HG02840 (cell line): ENCODE results near the gene NLK.
"Not testable (repeated sequence)": the region's sequence is repeated elsewhere in the genome, so short reads cannot be mapped to it uniquely, and the experiment has no call there.

Experiments
- ATAC-seq: cut with Tn5 transposase; IDR thresholded peaks from one replicate; pipeline ENCODE4 v1.9.1; 2021; ENCODE audit warnings: mild to moderate bottlenecking, moderate library complexity, moderate number of reproducible peaks; ENCODE audit not compliant: unreplicated experiment, low FRiP score

NLK gene

DNA sequence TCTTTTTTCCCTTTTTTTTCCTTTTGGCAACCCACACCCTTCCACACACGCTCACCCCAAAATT lies at the start of gene NLK:
TSS of gene NLK (plus strand) at position 21 of the 64 bp plus-strand sequence. CDS start 197 bp downstream, outside the sequence.
- no peak for ATAC-seq

DNA sequence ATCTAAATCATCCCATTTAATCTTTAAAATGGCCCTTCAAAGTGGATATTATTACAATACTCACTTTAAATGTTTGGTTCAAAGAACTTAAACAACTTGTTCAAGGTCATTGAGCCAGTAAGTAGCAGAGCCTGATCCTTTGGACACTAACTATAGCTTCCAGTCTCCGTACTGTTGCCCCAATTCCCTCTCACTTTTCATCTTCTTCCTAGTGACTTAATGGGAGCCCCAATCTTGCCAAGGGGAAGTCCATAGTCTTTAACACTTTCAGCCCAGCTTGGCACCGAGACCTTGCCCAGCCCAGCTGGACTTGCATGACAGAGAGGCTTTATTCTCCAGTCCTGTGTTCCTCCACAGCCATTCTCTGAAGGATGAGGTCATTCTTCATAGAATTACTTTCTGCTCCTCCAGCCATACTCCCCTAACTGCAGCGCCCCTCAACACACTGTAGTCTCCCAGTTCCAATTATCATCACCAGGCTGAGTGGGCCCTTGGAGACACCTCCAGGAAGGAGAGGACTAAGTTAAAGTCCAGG lies 49.2 kb upstream of the NLK start:
- no peak for ATAC-seq

DNA sequence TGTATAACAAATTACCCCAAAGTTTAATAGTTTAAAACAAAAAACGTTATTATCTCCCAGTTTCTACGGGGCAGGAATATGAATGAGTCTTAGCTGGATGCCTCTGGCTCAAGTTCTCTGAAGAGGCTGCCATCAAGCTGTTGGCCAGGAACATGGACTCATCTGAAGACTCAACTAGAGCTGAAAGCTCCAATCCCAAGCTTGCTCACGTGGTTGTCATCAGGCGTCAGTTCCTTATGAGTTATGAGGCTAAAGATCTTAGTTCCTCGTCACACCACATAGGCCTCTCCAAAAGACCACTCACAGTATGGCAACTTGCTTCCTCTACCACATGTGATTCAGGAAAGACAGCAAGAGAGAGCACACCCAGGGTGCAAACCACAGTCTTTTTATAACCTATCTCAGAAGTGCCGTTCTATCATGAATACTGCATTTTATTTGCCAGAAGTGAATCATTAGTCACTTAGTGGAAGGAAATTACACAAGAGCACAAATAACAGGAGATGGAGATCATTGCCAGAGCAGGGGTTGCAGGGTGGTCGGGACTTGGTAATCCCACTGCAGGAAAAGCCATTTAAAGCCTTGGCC lies 48.7 kb upstream of the NLK start:
- no peak for ATAC-seq

DNA sequence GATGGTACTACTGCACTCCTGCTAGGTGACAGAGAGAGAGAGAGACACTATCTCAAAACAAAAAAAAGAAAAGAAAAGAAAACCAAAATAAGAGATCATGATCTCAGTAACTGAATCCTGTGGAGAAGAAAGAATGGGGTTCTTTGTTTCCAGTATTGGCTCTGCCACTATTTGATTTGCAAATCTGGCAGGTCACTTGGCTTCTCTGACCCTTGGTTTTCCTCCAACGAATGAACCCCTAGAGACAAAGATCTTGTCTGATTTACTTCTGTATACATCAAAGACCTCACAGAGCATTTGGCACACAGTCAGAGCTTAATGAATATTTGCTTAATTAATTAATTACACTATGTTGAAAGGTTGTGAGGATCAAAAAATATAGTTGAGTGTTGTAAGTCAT lies 47.9 kb upstream of the NLK start:
- ATAC-seq: no peak

DNA sequence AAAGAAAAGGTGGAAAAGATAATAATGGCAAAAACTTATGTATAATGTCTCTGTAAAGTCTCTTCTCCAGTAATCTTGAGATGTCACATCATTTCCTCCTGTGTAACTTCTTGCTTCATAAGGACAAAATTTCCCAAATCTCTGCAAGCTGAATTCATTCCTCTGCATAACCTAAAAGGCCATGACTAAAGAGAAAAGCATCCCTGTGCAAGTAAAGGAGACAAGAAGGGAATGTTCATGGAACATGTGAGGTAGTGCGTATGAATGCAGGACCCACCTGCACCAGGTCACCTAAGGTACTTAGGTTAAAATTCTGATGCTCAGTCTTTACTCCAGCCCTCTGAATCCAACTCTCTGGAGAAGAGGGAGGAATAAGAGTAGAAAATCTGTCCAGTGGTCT lies 46.9 kb upstream of the NLK start:
- ATAC-seq: no peak

DNA sequence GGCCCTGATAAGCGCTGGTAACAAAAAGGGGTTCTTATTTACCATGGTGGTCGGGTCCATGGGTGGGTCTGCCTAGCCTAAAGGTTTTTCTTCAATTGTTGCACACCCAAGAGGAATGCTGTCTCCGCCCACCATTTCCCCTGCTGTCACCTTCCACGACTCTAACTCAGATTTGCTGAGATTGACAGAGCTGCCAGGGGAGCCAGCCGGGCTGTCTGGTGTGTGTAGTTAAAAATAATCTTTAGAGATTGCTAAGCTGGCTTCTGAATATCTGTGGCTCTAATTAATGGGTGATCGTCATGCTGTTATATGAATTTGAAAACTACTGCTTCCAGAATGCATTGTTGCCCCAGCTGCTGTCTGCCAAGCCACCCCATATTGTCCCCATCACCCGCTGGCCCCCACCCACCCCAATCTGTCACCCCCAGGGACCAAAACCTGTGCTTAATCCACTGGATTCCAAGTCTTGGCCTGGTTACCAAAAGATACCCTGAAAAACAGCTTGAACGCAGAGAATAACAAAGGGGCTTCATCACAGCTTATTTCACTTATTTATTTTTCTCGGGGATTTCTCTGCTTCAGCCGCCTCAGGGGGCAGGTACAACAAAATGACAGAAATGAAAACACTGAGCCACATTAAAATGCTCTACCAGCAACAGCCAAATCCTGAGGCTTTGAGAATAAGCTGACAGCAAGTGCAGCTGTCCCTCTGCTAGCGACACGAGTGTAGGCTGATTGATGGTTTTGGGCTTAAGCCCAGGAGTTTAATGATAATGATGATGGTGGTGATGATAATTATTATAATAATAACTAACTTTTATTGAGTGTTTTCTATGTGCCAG lies 46.1 kb upstream of the NLK start:
- ATAC-seq: no peak

DNA sequence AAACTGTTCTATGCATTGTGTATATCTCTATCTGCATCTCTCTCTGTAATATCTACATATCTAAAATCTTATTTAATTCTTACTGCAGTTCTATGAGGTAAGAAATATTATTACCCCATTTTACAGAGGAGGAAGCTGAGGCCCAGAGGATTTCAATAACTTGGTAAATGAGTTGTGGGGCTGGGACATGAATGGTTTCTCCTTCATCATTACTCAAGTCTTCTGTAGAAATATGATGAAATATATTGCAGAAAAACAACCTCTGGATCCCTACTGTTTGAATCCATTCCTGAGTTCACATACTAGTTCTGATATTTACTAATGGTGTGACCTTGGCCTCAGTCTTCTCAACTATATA lies 45.5 kb upstream of the NLK start:
- ATAC-seq: no peak

DNA sequence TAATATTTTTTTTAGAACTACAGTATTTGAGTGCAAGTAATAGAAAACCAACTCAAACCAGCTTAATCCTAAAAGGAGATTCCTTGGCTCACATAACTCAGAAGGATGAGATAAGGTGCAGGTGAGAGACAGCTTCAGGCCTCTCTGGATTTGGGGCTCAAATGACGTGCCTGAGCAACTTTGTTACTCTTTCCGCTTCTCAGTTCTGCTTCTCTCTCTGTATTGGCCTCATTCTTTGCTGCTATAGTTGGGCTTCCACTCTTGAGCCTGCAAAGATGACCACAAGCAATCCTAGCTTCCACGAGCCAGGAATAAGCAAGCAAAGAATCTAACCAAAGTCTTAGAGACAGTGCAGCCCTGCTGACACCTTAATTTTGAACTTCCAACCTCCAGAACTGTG lies 45.0 kb upstream of the NLK start:
- ATAC-seq: no peak

DNA sequence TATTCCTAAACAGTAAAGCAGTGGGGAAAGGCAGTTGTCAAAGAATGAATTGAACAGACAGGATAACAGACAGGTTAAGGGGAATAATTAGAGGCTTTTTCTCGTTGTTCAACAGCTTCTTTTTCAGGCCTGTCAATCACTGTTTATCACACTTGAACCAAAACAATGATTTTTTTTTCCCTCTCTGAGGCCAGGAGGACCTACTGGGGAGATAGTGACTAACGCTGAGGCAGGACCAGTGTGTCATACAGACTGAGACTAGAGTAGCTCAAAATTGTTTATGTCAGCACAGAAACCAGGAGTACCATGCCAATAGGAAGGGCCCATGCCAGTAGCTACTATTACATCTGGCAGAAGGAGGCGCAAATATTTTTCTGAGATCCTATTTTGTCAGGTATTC lies 41.3 kb upstream of the NLK start:
- ATAC-seq: no peak

DNA sequence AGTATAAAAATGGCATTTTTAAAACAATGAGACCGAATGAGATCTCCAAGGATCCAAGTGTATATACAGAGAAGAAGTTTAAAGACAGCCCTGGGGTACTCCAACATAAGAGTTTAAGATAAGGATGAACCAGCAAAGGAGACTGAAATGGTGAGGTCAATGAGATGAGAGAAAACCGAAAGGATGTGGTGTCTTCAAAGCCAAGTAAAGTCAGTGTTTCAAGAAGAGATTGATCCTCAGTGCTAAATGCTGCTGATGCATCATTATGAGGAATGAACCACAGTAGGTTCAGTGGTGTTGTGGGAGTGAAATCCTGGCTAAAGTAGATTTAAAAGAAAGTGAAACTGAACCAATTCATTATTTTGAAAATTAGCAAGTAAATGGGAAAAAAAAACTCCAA lies 38.1 kb upstream of the NLK start:
- ATAC-seq: no peak

DNA sequence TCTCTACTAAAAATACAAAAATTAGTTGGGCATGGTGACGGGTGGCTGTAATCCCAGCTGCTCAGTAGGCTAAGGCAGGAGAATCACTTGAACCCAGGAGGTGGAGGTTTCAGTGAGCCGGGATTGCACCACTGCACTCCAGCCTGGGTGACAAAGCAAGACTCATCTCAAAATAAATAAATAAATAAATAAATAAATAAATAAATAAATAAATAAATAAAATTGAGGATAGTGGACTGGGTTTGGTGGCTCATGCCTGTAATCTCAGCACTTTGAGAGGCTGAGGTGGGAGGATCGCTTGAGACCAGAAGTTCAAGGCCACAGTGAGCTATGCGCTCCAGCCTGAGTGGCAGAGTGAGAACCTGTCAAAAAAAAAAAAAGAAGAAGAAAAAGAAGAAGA lies 34.6 kb upstream of the NLK start:
- ATAC-seq: not testable (repeated sequence)

DNA sequence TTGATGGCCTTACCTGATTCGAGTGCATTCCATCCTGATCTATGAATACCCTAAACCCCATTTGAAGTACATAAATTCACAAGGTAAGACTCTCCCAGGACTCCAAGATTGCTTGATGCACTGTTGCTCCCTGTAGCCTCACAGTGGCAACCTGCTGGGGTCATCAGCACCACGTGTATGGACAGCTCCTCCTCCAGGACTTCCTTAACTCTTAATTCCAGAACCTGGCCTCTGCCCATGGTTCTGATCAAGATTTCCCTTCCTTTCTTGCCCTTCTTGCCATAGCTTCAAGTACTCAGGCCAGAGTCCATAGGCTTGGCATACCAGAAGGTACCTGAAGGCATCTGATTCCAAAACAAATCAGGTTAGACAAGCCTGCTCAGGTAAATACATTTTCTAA lies 34.0 kb upstream of the NLK start:
- no peak for ATAC-seq

DNA sequence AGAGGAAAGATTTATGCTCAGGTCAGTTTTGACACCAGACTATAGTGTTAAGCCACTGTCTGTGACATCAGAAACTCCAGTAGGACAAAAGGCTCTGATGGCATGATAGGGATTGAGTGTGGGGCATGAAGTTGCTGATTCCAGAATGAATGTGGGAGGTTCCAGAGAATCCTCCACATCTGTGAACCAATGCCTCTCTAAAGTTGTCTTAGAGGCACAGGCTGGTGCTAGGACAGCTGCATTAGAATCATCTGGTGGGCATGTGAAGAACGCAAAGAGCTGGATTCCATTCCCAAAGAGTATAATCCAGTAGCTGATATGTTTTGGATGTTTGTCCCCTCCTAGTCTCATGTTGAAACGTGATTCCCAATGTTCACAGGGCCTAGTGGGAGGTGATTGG lies 32.1 kb upstream of the NLK start:
- no peak for ATAC-seq

DNA sequence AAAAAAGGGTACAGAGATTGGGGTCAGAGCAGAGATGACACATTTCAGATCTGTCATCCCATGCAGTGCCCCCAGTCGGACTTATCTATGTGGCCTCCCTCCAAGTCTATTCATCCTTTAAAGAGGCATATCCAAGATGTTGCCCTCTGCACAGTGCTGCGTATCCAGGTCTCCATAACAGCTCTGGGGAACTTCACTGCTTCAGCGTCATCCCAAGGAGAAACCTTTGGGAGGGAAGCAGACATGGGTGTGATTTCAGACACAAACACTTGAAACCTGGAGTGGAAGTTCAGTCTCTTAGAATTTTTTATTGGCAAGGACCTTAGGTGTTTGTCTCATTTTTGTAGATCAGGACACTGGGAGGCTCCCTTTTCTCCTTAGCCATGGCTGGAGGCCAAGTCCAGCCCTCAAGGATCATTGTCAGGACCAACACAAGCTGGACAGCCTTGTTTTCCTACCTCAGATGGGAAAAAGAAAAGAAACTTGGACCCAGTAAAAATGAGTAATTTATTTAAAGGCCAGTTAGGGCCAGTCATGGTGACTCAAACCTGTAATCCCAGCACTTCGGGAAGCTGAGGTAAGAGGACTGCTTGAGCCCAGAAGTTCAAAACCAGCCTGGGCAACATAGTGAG lies 23.9 kb upstream of the NLK start:
- ATAC-seq: no peak

DNA sequence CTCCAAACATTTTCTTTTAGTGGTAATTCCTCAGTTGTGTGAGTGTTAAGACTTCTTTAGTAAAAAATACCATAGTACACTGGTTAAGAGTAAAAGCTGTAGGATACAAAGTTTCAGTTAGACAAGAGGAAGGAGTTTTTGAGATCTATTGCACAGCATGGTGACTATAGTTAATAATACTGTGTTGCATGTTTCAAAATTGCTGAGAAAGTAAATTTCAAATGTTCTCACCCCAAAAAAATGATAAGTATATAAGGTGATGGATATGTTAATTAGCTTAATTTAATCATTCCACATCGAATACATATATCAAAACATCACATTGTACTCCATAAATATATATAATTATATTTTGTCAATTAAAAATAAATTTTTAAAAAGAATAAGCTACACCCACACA lies 22.0 kb upstream of the NLK start:
- ATAC-seq: no peak

DNA sequence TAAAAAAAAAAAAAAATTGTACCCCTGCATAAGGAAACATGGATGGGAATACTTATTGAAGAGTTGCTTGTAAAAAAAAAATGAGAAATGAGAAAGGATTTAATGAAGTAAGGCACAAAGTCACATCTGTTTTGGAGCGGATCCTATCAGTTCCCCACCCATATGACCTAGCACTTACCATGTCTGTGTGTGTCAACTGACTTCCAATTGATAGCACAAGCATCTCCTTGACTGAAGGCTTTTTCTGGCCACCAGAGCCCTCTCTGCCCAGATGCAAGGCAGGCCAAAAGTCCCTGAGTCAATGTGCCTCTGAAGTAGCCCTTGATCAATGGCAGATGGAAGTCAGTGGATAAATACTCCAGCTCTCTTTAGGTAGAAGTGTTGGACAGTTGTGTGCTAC lies 13.4 kb upstream of the NLK start:
- no peak for ATAC-seq

DNA sequence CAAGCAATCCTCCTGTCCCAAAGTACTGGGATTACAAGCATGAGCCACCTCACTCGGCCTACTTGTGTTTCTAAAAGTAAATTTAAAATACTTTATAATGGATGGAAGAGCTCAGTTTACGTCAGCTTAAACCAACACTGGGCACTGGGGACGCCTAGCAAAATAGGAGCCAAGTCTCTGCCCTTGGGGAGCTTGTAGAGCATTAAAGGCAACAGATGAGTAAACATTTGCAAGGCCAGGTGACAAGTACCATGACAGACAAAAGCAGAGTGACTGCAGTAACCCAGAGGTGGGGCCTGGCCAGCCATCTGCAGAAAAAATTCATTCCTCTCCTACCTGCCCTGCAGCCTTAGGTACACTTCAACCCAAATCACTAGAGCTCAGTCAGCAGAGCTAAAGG lies 12.1 kb upstream of the NLK start:
- no peak for ATAC-seq

DNA sequence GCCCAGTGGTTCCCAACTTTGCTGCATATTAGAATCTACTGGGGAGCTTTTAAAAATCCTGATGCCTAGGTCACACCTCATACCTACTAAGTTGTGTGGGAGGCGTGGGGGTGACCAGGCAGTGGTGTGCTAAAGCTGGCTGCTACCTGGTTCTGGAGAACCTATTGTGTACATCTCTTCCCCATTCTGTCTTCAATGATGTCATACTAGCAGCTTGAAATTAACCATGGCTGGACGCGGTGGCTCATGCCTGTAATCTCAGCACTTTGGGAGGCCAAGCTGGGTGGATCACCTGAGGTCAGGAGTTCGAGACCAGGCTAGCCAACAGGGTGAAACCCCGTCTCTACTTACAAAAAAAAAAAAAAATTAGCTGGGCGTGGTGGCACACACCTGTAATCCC lies 11.3 kb upstream of the NLK start:
- no peak for ATAC-seq

DNA sequence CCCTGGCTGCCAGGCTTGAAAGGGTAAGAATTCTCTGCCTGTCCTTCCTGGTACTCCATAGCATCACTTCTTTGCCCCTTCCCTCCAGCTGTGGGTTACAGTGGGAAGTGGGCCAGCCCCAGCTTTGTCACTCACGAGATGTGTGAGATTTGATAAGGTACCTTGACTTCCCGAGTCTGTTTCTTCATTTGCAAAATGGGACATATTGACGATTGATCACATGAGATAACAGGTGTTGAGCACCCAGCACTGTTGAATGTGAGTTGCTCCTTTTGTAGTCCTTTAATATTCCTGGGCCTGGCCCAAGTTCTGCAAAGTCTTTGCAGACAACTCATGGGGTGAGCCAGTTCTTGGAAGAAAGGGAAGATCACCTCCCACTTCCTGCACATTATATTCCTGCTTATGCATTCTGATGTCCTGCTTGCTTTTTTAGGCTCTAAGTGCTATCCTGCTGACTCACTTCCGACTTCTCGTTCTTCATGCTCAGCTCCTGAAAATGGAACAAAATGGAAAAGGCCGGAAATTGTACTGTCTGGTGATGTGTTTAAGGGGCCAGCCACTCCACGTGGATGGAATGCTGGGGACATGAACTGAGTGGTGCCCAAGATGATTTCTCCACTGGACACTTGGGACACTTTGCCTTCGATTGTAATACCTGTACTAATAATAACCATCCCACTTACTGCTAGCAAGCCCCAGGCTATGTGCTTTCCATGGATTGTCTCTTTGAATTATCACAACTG lies 8.3 kb upstream of the NLK start:
- ATAC-seq: no peak

DNA sequence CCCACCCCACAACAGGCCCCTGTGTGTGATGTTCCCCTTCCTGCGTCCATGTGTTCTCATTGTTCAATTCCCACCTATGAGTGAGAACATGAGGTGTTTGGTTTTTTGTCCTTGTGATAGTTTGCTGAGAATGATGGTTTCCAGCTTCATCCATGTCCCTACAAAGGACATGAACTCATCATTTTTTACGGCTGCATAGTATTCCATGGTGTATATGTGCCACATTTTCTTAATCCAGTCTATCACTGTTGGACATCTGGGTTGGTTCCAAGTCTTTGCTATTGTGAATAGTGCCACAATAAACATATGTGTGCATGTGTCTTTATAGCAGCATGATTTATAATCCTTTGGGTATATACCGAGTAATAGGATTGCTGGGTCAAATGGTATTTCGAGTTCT lies 7.0 kb upstream of the NLK start:
- not testable (repeated sequence) for ATAC-seq

DNA sequence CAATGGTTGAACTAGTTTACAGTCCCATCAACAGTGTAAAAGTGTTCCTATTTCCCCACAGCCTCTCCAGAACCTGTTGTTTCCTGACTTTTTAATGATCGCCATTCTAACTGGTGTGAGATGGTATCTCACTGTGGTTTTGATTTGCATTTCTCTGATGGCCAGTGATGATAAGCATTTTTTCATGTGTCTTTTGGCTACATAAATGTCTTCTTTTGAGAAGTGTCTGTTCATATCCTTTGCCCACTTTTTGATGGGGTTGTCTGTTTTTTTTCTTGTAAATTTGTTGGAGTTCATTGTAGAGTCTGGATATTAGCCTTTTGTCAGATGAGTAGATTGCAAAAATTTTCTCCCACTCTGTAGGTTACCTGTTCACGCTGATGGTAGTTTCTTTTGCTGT lies 6.6 kb upstream of the NLK start:
- not testable (repeated sequence) for ATAC-seq

DNA sequence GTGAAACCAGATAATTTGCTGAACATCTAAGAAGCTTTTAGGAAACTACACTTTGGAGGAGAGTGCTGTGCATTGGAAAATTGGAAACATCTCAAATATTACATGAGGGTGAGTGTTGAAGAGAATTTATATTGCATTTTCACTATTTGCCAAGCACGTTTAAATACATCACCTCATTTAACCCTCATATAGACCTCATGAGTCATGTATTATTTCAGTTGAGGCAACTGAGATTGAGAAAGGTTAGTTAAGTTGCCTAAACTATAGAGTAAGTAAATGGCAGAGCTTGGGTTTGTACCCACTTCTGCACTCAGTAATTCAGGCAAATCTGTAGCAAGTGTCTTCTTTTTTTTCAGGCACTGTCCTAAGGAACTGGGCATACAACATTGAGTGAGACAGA lies 3.7 kb upstream of the NLK start:
- no peak for ATAC-seq
